HG03045 (cell line): Measurements from ENCODE around the gene HPS4.

Source experiments
- ATAC-seq: cut with Tn5 transposase; IDR thresholded peaks from one replicate; pipeline ENCODE4 v1.9.1; 2021; ENCODE audit warnings: mild to moderate bottlenecking, moderate library complexity; ENCODE audit not compliant: unreplicated experiment

HPS4 gene

GRCh38 chr22:26499188-26499703 lies 15.7 kb upstream of the HPS4 start:
- ATAC-seq, result no peak

- no peak for ATAC-seq
These were observed 12.9 kb upstream of the HPS4 start for GRCh38 chr22:26496456-26496855.

- ATAC-seq, result no peak
These were observed 10.9 kb upstream of the HPS4 start for GRCh38 chr22:26494506-26494905.

GRCh38 chr22:26492220-26492619 lies 8.6 kb upstream of the HPS4 start:
- ATAC-seq, result no peak

- no peak for ATAC-seq
These were observed 6.0 kb upstream of the HPS4 start for GRCh38 chr22:26489447-26490036.

GRCh38 chr22:26487996-26488395 lies 4.4 kb upstream of the HPS4 start:
- no peak for ATAC-seq

- no peak for ATAC-seq
These were observed 2.8 kb upstream of the HPS4 start for GRCh38 chr22:26486394-26486793.

- ATAC-seq, result no peak
These were observed 2.3 kb upstream of the HPS4 start for GRCh38 chr22:26485806-26486390.

GRCh38 chr22:26485013-26485412 lies 1.4 kb upstream of the HPS4 start:
- ATAC-seq, result no peak

- ATAC-seq, result no peak
These were observed 750 bp upstream of the HPS4 start for GRCh38 chr22:26484360-26484706.

GRCh38 chr22:26483043-26483438 lies 542 bp downstream of the HPS4 start:
- no peak for ATAC-seq

GRCh38 chr22:26482161-26482560 lies 1.4 kb downstream of the HPS4 start:
- no peak for ATAC-seq

GRCh38 chr22:26481694-26482093 lies 1.9 kb downstream of the HPS4 start:
- ATAC-seq, result no peak

- ATAC-seq, result no peak
These were observed 2.4 kb downstream of the HPS4 start for GRCh38 chr22:26481112-26481693.

- ATAC-seq, result no peak
These were observed 3.0 kb downstream of the HPS4 start for GRCh38 chr22:26480611-26480932.

- no peak for ATAC-seq
These were observed 3.6 kb downstream of the HPS4 start for GRCh38 chr22:26479792-26480610.

- no peak for ATAC-seq
These were observed 4.4 kb downstream of the HPS4 start for GRCh38 chr22:26479043-26479791.

GRCh38 chr22:26477341-26477731 lies 6.2 kb downstream of the HPS4 start:
- ATAC-seq, result no peak

GRCh38 chr22:26476705-26477340 lies 6.8 kb downstream of the HPS4 start:
- no peak for ATAC-seq

- no peak for ATAC-seq
These were observed 8.9 kb downstream of the HPS4 start for GRCh38 chr22:26474682-26475081.

GRCh38 chr22:26471522-26471921 lies 12.1 kb downstream of the HPS4 start:
- no peak for ATAC-seq
